ELF-1 (cell line): ENCODE data around the gene BACH1.
"Not testable (repeated sequence)": the region's sequence is repeated elsewhere in the genome, so short reads cannot be mapped to it uniquely, and the experiment has no call there.

Experiments used
- DNase-seq: peaks from one replicate; pipeline ENCODE4 v3.0.0-alpha.2; 2016; ENCODE audit warnings: low read depth, low spot score

The BACH1 gene

GRCh38 chr21:29298348-29299045 is at the start of gene BACH1:
Gene BACH1 (plus strand): TSS chr21:29298922. CDS start chr21:29321281, 22,359 bp downstream.
- DNase-seq, result peak; percentile 90

- not testable (repeated sequence) for DNase-seq
Observed at GRCh38 chr21:29249289-29249688, 49.4 kb upstream of the BACH1 start.

- no peak for DNase-seq
Observed at GRCh38 chr21:29250636-29251035, 48.1 kb upstream of the BACH1 start.

- DNase-seq, result not testable (repeated sequence)
Observed at GRCh38 chr21:29253861-29254260, 44.9 kb upstream of the BACH1 start.

GRCh38 chr21:29254550-29254949 is 44.2 kb upstream of the BACH1 start:
- DNase-seq, result no peak

- DNase-seq, result no peak
Observed at GRCh38 chr21:29256126-29256910, 42.4 kb upstream of the BACH1 start.

GRCh38 chr21:29257701-29258100 is 41.0 kb upstream of the BACH1 start:
- DNase-seq, result no peak

- no peak for DNase-seq
Observed at GRCh38 chr21:29258626-29259338, 39.9 kb upstream of the BACH1 start.

- no peak for DNase-seq
Observed at GRCh38 chr21:29260461-29260860, 38.3 kb upstream of the BACH1 start.

GRCh38 chr21:29261555-29262540 is 36.9 kb upstream of the BACH1 start:
- no peak for DNase-seq

- no peak for DNase-seq
Observed at GRCh38 chr21:29264721-29265120, 34.0 kb upstream of the BACH1 start.

GRCh38 chr21:29265690-29266479 is 32.8 kb upstream of the BACH1 start:
- peak; percentile 18 for DNase-seq

GRCh38 chr21:29267666-29268065 is 31.1 kb upstream of the BACH1 start:
- no peak for DNase-seq

- DNase-seq, result no peak
Observed at GRCh38 chr21:29271927-29272333, 26.8 kb upstream of the BACH1 start.

- no peak for DNase-seq
Observed at GRCh38 chr21:29277442-29277841, 21.3 kb upstream of the BACH1 start.

- no peak for DNase-seq
Observed at GRCh38 chr21:29279558-29279957, 19.2 kb upstream of the BACH1 start.

GRCh38 chr21:29281801-29282200 is 16.9 kb upstream of the BACH1 start:
- DNase-seq, result not testable (repeated sequence)

GRCh38 chr21:29287383-29287782 is 11.3 kb upstream of the BACH1 start:
- no peak for DNase-seq

- DNase-seq, result no peak
Observed at GRCh38 chr21:29288239-29288638, 10.5 kb upstream of the BACH1 start.

GRCh38 chr21:29289317-29289716 is 9.4 kb upstream of the BACH1 start:
- no peak for DNase-seq
